HG03280 (cell line): ENCODE data around the gene CUX1.
"Not testable (repeated sequence)": the region's sequence is repeated elsewhere in the genome, so short reads cannot be mapped to it uniquely, and the experiment has no call there.

Source experiments
- ATAC-seq: cut with Tn5 transposase; IDR thresholded peaks from one replicate; pipeline ENCODE4 v1.9.1; 2021; ENCODE audit warnings: mild to moderate bottlenecking, moderate library complexity; ENCODE audit not compliant: unreplicated experiment

The CUX1 gene

DNA sequence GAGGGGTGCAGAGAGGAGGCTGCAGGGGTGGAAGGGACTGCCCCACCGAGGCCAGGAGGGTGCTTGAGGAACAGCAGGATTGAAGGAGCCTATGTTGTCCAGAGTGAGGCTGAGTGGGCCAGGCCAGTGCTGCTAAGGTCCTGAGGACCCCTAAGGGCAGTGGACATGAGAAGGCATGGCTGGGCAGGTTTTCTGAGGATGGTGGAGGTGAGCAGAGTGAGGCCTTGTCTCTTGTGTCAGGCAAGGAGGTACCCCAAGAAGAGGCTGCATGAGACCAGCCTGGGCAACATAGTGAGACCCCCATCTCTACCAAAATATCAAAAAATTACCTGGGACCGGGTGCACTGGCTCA lies 474.5 kb downstream of the CUX1 start:
- no peak for ATAC-seq

DNA sequence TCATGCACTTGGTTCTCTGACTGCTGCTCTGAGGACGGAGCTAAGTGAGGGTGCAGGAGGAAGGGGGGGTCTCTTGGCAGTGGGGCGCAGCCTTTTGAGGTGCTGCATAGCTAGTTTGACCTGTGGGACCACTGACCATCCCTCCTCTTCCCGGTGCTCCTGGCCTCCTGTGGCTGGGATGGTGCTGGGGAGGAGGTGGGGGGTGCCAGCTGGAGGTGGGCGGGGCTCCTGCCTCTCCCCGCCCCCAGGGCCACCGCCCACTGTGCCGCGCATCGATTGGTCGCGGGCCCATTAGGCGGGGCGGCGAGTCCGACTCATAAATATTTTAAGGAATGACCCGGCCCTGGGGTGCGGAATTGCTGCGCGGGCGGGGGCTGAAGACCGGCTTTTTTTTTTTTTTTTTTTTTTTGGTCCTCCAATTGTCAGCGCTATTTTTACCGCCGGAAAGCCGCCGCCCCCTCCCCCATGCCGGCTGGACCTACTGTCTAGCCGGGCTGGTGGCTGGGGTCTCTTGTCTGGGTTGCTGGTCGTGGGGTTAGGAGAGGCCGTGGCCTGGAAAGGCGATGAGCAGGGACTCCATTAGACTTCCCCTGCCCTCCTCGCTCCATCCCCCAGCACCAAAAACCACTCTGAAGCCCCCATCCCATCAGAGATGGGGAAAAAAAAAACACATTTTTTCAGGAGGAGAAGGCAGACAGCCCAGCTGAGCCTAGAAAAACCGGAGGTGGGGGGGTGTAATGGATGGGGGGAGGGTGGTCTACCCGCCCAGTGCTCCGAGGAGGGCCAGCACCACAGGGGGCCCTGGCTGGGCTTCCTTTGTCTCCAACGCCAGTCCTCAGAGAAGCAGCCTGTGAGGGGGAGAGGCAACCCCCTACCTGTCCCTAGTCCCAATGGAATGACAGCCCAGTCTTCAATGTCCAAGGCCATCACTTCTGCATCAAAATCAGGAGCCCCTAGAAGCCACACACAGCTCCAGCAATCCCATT lies 475.7 kb downstream of the CUX1 start:
- ATAC-seq, result no peak

DNA sequence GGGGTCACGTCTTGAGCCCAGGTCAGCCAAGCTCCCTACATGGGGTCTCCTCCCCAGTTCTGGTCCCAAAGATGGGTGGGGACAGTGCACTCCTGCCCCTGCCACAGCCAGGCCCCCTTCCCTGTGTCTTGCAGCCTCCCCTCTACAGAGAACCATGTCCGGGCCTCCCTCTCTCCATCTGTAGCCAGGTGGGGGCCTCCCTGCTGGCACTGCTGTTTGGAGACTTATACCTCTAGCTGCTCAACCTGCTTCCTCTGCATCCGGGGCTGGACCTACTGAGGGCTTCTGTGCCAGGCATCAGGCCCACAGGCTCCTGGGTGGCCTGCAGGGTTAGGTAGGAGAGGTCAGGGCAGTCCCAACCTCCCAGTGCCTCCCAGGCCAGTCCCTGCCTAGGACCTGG lies 477.2 kb downstream of the CUX1 start:
- ATAC-seq, result no peak

GRCh38 chr7:102295346-102296178 lies 478.1 kb downstream of the CUX1 start:
- ATAC-seq, result no peak

GRCh38 chr7:102296179-102296438 lies 478.7 kb downstream of the CUX1 start:
- ATAC-seq, result no peak

- ATAC-seq, result no peak
Observed at GRCh38 chr7:102296514-102296913, 479.1 kb downstream of the CUX1 start.

GRCh38 chr7:102297487-102298218 lies 480.2 kb downstream of the CUX1 start:
- ATAC-seq, result no peak

DNA sequence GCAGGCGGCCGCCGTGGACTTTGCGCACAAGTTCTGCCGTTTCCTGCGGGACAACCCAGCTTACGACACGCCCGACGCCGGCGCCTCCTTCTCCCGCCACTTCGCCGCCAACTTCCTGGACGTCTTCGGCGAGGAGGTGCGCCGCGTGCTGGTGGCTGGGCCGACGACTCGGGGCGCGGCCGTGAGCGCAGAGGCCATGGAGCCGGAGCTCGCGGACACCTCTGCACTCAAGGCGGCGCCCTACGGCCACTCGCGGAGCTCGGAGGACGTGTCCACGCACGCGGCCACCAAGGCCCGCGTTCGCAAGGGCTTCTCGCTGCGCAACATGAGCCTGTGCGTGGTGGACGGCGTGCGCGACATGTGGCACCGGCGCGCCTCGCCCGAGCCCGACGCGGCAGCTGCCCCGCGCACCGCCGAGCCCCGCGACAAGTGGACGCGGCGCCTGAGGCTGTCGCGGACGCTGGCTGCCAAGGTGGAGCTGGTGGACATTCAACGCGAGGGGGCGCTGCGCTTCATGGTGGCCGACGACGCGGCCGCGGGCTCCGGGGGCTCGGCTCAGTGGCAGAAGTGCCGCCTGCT lies 483.3 kb downstream of the CUX1 start:
- no peak for ATAC-seq

GRCh38 chr7:102301367-102301766 lies 483.9 kb downstream of the CUX1 start:
- not testable (repeated sequence) for ATAC-seq

GRCh38 chr7:102302025-102302424 lies 484.6 kb downstream of the CUX1 start:
- no peak for ATAC-seq

- no peak for ATAC-seq
Observed at GRCh38 chr7:102303669-102304422, 486.4 kb downstream of the CUX1 start.

GRCh38 chr7:102304668-102305067 lies 487.2 kb downstream of the CUX1 start:
- no peak for ATAC-seq

- ATAC-seq, result peak; percentile 48
Observed at GRCh38 chr7:102305414-102306268, 488.2 kb downstream of the CUX1 start.

GRCh38 chr7:102306916-102307677 lies 489.7 kb downstream of the CUX1 start:
- ATAC-seq, result peak; percentile 64

DNA sequence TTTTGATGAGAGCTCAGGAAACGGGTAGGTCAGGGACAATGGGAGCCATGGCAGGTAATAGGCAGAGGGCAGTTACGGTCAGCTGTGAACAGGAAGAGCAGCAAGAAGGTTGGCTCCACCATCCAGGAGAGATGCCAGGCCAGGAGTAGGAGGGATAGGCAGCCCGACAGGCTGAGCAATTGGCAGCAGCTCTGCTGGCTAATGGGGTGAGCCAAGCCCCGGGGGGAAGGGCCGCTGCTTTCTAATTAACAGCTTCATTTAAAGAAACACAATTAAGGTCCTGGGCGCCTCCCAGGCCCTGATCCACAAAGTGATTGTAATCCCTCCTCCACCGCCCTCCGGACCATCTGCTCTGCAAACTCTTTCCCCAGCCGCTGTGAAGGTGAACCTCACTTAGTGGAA lies 493.0 kb downstream of the CUX1 start:
- no peak for ATAC-seq

DNA sequence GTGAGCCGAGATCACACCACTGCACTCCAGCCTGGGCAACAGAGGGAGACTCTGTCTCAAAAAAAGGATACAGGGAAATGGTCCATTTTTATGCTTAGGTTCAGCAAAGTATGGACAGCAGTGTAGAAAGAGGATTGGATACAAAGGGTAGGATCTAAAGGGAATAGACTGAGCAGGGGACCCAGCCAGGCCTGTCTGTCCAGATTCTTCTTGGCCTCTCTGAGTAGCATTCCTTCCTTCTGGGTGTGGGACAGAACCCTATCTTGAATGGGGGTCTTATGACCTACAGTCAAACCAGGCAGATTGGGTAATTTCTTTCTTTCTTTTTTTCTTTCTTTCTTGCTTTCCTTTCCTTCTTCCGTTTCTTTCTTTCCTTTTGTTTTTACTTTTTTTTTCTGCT lies 494.9 kb downstream of the CUX1 start:
- ATAC-seq, result no peak

GRCh38 chr7:102313997-102314780 lies 496.8 kb downstream of the CUX1 start:
- no peak for ATAC-seq
